ENCODE results near the gene MOSPD2.

GRCh38 chrX:14851526-14851925 is 21.7 kb upstream of the MOSPD2 start:
- TF ChIP-seq CTCF (optimal IDR thresholded peaks at IDR 0.05 in 1 of 3, IDR thresholded peaks at IDR 0.05 in 1 of 3, conservative IDR thresholded peaks at IDR 0.05 in 1 of 3; ENCODE audit: extremely low read depth in 1 of 3, insufficient read depth in 2 of 3, low read length in 3 of 3) (no peak), EZH2 (IDR thresholded peaks at IDR 0.05; ENCODE audit: low read length) (no peak)
